Right lobe of liver (tissue), 6 donors: ENCODE results near the gene SLC39A5. TPM values are rescaled to one million over a fixed set of nuclear protein-coding genes. Genes with fewer than 3 reads are reported as not detected.

Source experiments
- ATAC-seq, 4 donors: fragments of 200-7000 bp; cut with Tn5 transposase; one replicate each; pipeline ENCODE4 v1.9.1; 2020; ENCODE audit warnings: mild to moderate bottlenecking in 4 of 4, moderate library complexity in 4 of 4
- DNase-seq, 3 donors: peaks; one replicate each; pipeline ENCODE4 v3.0.0-alpha.2; 2020
- H3K27ac ChIP-seq, 3 donors: fragments of 200-600 bp; one replicate each; pipeline ENCODE4 v1.8.0; 2022
- H3K27me3 ChIP-seq, 2 donors: fragments of 200-600 bp; one replicate each; pipeline ENCODE4 v1.8.0; 2022
- H3K36me3 ChIP-seq, 4 donors: fragments of 200-600 bp; sonication (generic) in 1 of 4; one replicate each; pipeline versions ENCODE4 v1.5.1 to v1.8.0; 2017 to 2022; ENCODE audit warnings: control low read depth in 1 of 4
- H3K4me1 ChIP-seq, 4 donors: fragments of 200-600 bp; sonication (generic) in 1 of 4; one replicate each; pipeline versions ENCODE4 v1.5.1 to v1.8.0; 2017 to 2022; ENCODE audit warnings: control low read depth in 1 of 4
- H3K4me3 ChIP-seq, 3 donors: fragments of 200-600 bp; one replicate each; pipeline ENCODE4 v1.8.0; 2022
- H3K9me3 ChIP-seq, 4 donors: fragments of 200-600 bp; sonication (generic) in 1 of 4; one replicate each; pipeline versions ENCODE4 v1.5.1 to v1.8.0; 2017 to 2022; ENCODE audit warnings: control low read depth in 1 of 4
- CTCF ChIP-seq, 4 donors: fragments of 200-600 bp in 3 of 4; fragments of 450-650 bp in 1 of 4; IDR thresholded peaks; one replicate each; pipeline versions ENCODE4 v1.5.1 to v1.8.0; 2016 to 2022; ENCODE audit warnings: antibody characterized with exemption in 4 of 4, mild to moderate bottlenecking in 2 of 4
- POLR2A ChIP-seq: fragments of 450-650 bp; IDR thresholded peaks from one replicate; pipeline ENCODE4 v1.6.1; 2017; ENCODE audit warnings: antibody characterized with exemption, mild to moderate bottlenecking
- WGBS: methylation state at CpG from one replicate; pipeline ENCODE4 v1.1.6; 2018; ENCODE audit warnings: low coverage, low lambda C conversion rate; ENCODE audit not compliant: insufficient coverage; ENCODE audit errors: missing lambda C conversion rate; 5-methylcytosine and 5-hydroxymethylcytosine counted together
- intact Hi-C, 2 donors: fragments of 100-400 bp; cut with DNase I; formaldehyde crosslinking; loops; one replicate each; pipeline versions ENCODE4 v1.11.2 to v1.14.1; 2022
- total RNA-seq, 6 experiments: library from RNA; depleted of rRNA in 2 of 6; stranded (reverse); fragments of >200 nt in 2 of 6; fragmentation: NEBNext Ultra II Directional in 3 of 6; extraction: Animal tissue kit (Norgen Biotek cat#: 25700) in 3 of 6; gene quantifications; one replicate each; pipeline versions ENCODE4 v1.1.0 to v1.2.4, GENCODE V29; 2016 to 2023
- donor health status: DM: no; HTN: yes; CAD: no.
- donor health status: DM: no; HTN: no; CAD: no.
- donor health status: DM: no; HTN: no; CAD: no.
- donor health status: DM: no; HTN: yes; CAD: no.
- donor health status: DM: no; HTN: yes; CAD: no.

SLC39A5 gene
- total RNA-seq, 6 experiments from 2014 or later = 39.7 to 209 (median 110) TPM

GRCh38 chr12:56189099-56189917 lies 40.5 kb upstream of the SLC39A5 start, which contains the start of gene SMARCC2:
Gene SMARCC2 (minus strand): TSS chr12:56189483. CDS start chr12:56189461, 22 bp downstream.
- H3K9me3 ChIP-seq = no peaks in the 10 kb centered on the region
- ATAC-seq = peak; percentile 84 to 93 (median 90)
- H3K27me3 ChIP-seq = no peaks in the 10 kb centered on the region
- DNase-seq = peak; percentile 90 to 93 (median 91)
- WGBS = 2% methylated on average over 8 of the region's 93 CpGs
- peak within 1 kb of the TSS; percentile 57 to 80 (median 80) for H3K4me3 ChIP-seq
- H3K4me1 ChIP-seq = peaks cover 0 to 13% (median 6%) of the 10 kb centered on the region in 4 donors
- intact Hi-C loops = loop anchor here (5.0 kb wide), 2 partner anchors 57 to 62 kb away; partner anchors contain the start of gene ESYT1 (in 1 of the 2)
- H3K27ac ChIP-seq = peak within 1 kb of the TSS; percentile 78 to 93 (median 82)
- TF ChIP-seq POLR2A (peak; percentile 12), CTCF (IDR thresholded peaks at IDR 0.05) (peak; percentile 62 to 88 (median 72))
- peaks cover 0 to 18% (median 2%) of the 10 kb centered on the region in 4 donors for H3K36me3 ChIP-seq

GRCh38 chr12:56189918-56190694 lies 39.7 kb upstream of the SLC39A5 start:
- Histone ChIP-seq H3K36me3 (peaks cover 0 to 10% (median 2%) of the 10 kb centered on the region in 4 donors), H3K4me1 (peaks cover 0 to 13% (median 6%) of the 10 kb centered on the region in 4 donors), H3K27me3 (no peaks in the 10 kb centered on the region), H3K4me3 (peak overlapping the region; percentile 44 to 80 (median 77)), H3K9me3 (no peaks in the 10 kb centered on the region), H3K27ac (peak overlapping the region; percentile 78 to 93 (median 82))
- TF ChIP-seq CTCF (IDR thresholded peaks at IDR 0.05) = no peak
- no peak for TF ChIP-seq POLR2A
- 0% methylated on average over 39 of the region's 42 CpGs for WGBS
- ATAC-seq (peak; percentile 59 to 74 (median 65)), DNase-seq (peak; percentile 77 to 87 (median 78))
- intact Hi-C loops = loop anchor here (5.0 kb wide), 2 partner anchors 58 to 63 kb away; partner anchors contain the start of gene ESYT1 (in 1 of the 2)

- peak overlapping the region; percentile 44 to 80 (median 77) for H3K4me3 ChIP-seq
- peak overlapping the region; percentile 78 to 93 (median 82) for H3K27ac ChIP-seq
- H3K9me3 ChIP-seq = no peaks in the 10 kb centered on the region
- no peak for TF ChIP-seq CTCF (IDR thresholded peaks at IDR 0.05)
- TF ChIP-seq POLR2A = no peak
- no peak for ATAC-seq
- no peak for DNase-seq
- H3K36me3 ChIP-seq = peaks cover 0 to 4% (median 2%) of the 10 kb centered on the region in 4 donors
- WGBS = 10% methylated on average over 8 of the region's 9 CpGs
- intact Hi-C loops = no loop called here
- peaks cover 0 to 13% (median 6%) of the 10 kb centered on the region in 4 donors for H3K4me1 ChIP-seq
- no peaks in the 10 kb centered on the region for H3K27me3 ChIP-seq
Observed at GRCh38 chr12:56190695-56191155, 39.1 kb upstream of the SLC39A5 start.

GRCh38 chr12:56192582-56192981 lies 37.3 kb upstream of the SLC39A5 start:
- H3K4me3 ChIP-seq = no peak overlapping the region
- DNase-seq (no peak), ATAC-seq (no peak)
- H3K9me3 ChIP-seq = no peaks in the 10 kb centered on the region
- H3K4me1 ChIP-seq = peaks cover 0 to 12% (median 6%) of the 10 kb centered on the region in 4 donors
- H3K27ac ChIP-seq = no peak overlapping the region
- TF ChIP-seq CTCF (IDR thresholded peaks at IDR 0.05) (no peak), POLR2A (no peak)
- no peaks in the 10 kb centered on the region for H3K36me3 ChIP-seq
- no peaks in the 10 kb centered on the region for H3K27me3 ChIP-seq
- intact Hi-C loops = no loop called here
